Stimulated activated naive CD8-positive, alpha-beta T cell treated with anti-CD3 and anti-CD28 coated beads, Interleukin-15, amount 100 ng/mL, for 72 hours (primary cell): ENCODE measurements around the gene OPA1.

Source experiments
- ATAC-seq: fragments of 150-1000 bp; cut with Tn5 transposase; 2 replicates; pipeline ENCODE4 v1.10.0; 2021; ENCODE audit warnings: mild to moderate bottlenecking, moderate library complexity
- DNase-seq, 2 donors: peaks; one replicate each; pipeline ENCODE4 v3.0.0; 2021 to 2022
- H3K27ac Mint-ChIP-seq, 2 donors: one replicate each; pipeline ENCODE4 v1.8.0; 2022; ENCODE audit warnings: mild to moderate bottlenecking in 2 of 2, mixed read lengths in 2 of 2, moderate library complexity in 2 of 2
- H3K27me3 Mint-ChIP-seq: one replicate; pipeline ENCODE4 v1.8.0; 2022; ENCODE audit warnings: mixed read lengths
- H3K4me1 Mint-ChIP-seq: one replicate; pipeline ENCODE4 v1.8.0; 2022; ENCODE audit warnings: mild to moderate bottlenecking, mixed read lengths
- H3K4me3 Mint-ChIP-seq, 2 donors: one replicate each; pipeline ENCODE4 v1.8.0; 2022; ENCODE audit warnings: mild to moderate bottlenecking in 2 of 2, mixed read lengths in 2 of 2, moderate library complexity in 1 of 2
- H3K9me3 Mint-ChIP-seq, 2 donors: one replicate each; pipeline ENCODE4 v1.8.0; 2022; ENCODE audit warnings: mixed read lengths in 2 of 2

OPA1 gene

GRCh38 chr3:193656445-193656844 lies 63.4 kb downstream of the OPA1 start:
- Mint-ChIP-seq H3K4me3 (no peak overlapping the region), H3K27ac (no peak overlapping the region), H3K9me3 (no peaks in the 10 kb centered on the region), H3K27me3 (no peaks in the 10 kb centered on the region), H3K4me1 (no peaks in the 10 kb centered on the region)
- DNase-seq = no peak
- no peak for ATAC-seq

- ATAC-seq = no peak
- H3K4me1 Mint-ChIP-seq = no peaks in the 10 kb centered on the region
- H3K9me3 Mint-ChIP-seq = no peaks in the 10 kb centered on the region
- H3K27ac Mint-ChIP-seq = no peak overlapping the region
- no peaks in the 10 kb centered on the region for H3K27me3 Mint-ChIP-seq
- no peak for DNase-seq
- H3K4me3 Mint-ChIP-seq = no peak overlapping the region
These were observed 63.9 kb downstream of the OPA1 start for GRCh38 chr3:193656878-193657282.

GRCh38 chr3:193660171-193660570 lies 67.2 kb downstream of the OPA1 start:
- H3K4me3 Mint-ChIP-seq = no peak overlapping the region
- no peak for DNase-seq
- no peak for ATAC-seq
- no peak overlapping the region for H3K27ac Mint-ChIP-seq
- H3K27me3 Mint-ChIP-seq = no peaks in the 10 kb centered on the region
- H3K4me1 Mint-ChIP-seq = no peaks in the 10 kb centered on the region
- no peaks in the 10 kb centered on the region for H3K9me3 Mint-ChIP-seq

GRCh38 chr3:193660698-193661411 lies 67.8 kb downstream of the OPA1 start:
- H3K4me3 Mint-ChIP-seq = no peak overlapping the region
- ATAC-seq (no peak), DNase-seq (no peak)
- no peaks in the 10 kb centered on the region for H3K4me1 Mint-ChIP-seq
- no peaks in the 10 kb centered on the region for H3K27me3 Mint-ChIP-seq
- no peaks in the 10 kb centered on the region for H3K9me3 Mint-ChIP-seq
- H3K27ac Mint-ChIP-seq = peak overlapping the region in 1 of 2 donors; percentile 31

GRCh38 chr3:193662757-193663322 lies 69.8 kb downstream of the OPA1 start:
- Mint-ChIP-seq H3K27ac (no peak overlapping the region), H3K9me3 (no peaks in the 10 kb centered on the region), H3K27me3 (no peaks in the 10 kb centered on the region), H3K4me3 (no peak overlapping the region), H3K4me1 (no peaks in the 10 kb centered on the region)
- no peak for ATAC-seq
- no peak for DNase-seq

- DNase-seq (no peak), ATAC-seq (no peak)
- Mint-ChIP-seq H3K27ac (no peak overlapping the region), H3K9me3 (no peaks in the 10 kb centered on the region), H3K27me3 (no peaks in the 10 kb centered on the region), H3K4me3 (no peak overlapping the region), H3K4me1 (no peaks in the 10 kb centered on the region)
These were observed 72.5 kb downstream of the OPA1 start for GRCh38 chr3:193665370-193665989.

- no peak for ATAC-seq
- Mint-ChIP-seq H3K9me3 (no peaks in the 10 kb centered on the region), H3K27me3 (no peaks in the 10 kb centered on the region), H3K4me3 (no peak overlapping the region), H3K27ac (no peak overlapping the region), H3K4me1 (peaks cover 8% of the 10 kb centered on the region)
- no peak for DNase-seq
These were observed 80.8 kb downstream of the OPA1 start for GRCh38 chr3:193673845-193674244.

- Mint-ChIP-seq H3K9me3 (no peaks in the 10 kb centered on the region), H3K4me3 (no peak overlapping the region), H3K27ac (no peak overlapping the region), H3K27me3 (no peaks in the 10 kb centered on the region), H3K4me1 (peaks cover 8% of the 10 kb centered on the region)
- no peak for ATAC-seq
- no peak for DNase-seq
These were observed 81.7 kb downstream of the OPA1 start for GRCh38 chr3:193674714-193675113.

- H3K4me1 Mint-ChIP-seq = peaks cover 8% of the 10 kb centered on the region
- no peaks in the 10 kb centered on the region for H3K9me3 Mint-ChIP-seq
- peak in 1 of 2 donors; percentile 16 for DNase-seq
- peak overlapping the region in 1 of 2 donors; percentile 80 for H3K27ac Mint-ChIP-seq
- no peak overlapping the region for H3K4me3 Mint-ChIP-seq
- peak; percentile 93 for ATAC-seq
- H3K27me3 Mint-ChIP-seq = no peaks in the 10 kb centered on the region
These were observed 84.7 kb downstream of the OPA1 start for GRCh38 chr3:193677734-193678133.

GRCh38 chr3:193680220-193680619 lies 87.2 kb downstream of the OPA1 start:
- H3K27ac Mint-ChIP-seq = no peak overlapping the region
- no peaks in the 10 kb centered on the region for H3K9me3 Mint-ChIP-seq
- DNase-seq = no peak
- H3K27me3 Mint-ChIP-seq = no peaks in the 10 kb centered on the region
- no peak overlapping the region for H3K4me3 Mint-ChIP-seq
- peaks cover 8% of the 10 kb centered on the region for H3K4me1 Mint-ChIP-seq
- no peak for ATAC-seq

GRCh38 chr3:193681631-193682030 lies 88.6 kb downstream of the OPA1 start:
- H3K4me1 Mint-ChIP-seq = peaks cover 8% of the 10 kb centered on the region
- H3K27ac Mint-ChIP-seq = no peak overlapping the region
- ATAC-seq (no peak), DNase-seq (no peak)
- H3K4me3 Mint-ChIP-seq = no peak overlapping the region
- no peaks in the 10 kb centered on the region for H3K27me3 Mint-ChIP-seq
- H3K9me3 Mint-ChIP-seq = no peaks in the 10 kb centered on the region

- DNase-seq (no peak), ATAC-seq (no peak)
- Mint-ChIP-seq H3K9me3 (no peaks in the 10 kb centered on the region), H3K4me1 (no peaks in the 10 kb centered on the region), H3K4me3 (no peak overlapping the region), H3K27me3 (no peaks in the 10 kb centered on the region), H3K27ac (peak overlapping the region in 1 of 2 donors; percentile 86)
These were observed 93.9 kb downstream of the OPA1 start for GRCh38 chr3:193686665-193687483.

GRCh38 chr3:193688834-193689714 lies 96.1 kb downstream of the OPA1 start:
- H3K27ac Mint-ChIP-seq = peak overlapping the region in 1 of 2 donors; percentile 80
- H3K4me3 Mint-ChIP-seq = no peak overlapping the region
- H3K27me3 Mint-ChIP-seq = no peaks in the 10 kb centered on the region
- H3K9me3 Mint-ChIP-seq = no peaks in the 10 kb centered on the region
- ATAC-seq (no peak), DNase-seq (no peak)
- no peaks in the 10 kb centered on the region for H3K4me1 Mint-ChIP-seq

GRCh38 chr3:193693774-193694173 lies 100.8 kb downstream of the OPA1 start:
- Mint-ChIP-seq H3K4me1 (no peaks in the 10 kb centered on the region), H3K27ac (peak overlapping the region in 1 of 2 donors; percentile 70), H3K4me3 (no peak overlapping the region), H3K27me3 (no peaks in the 10 kb centered on the region), H3K9me3 (no peaks in the 10 kb centered on the region)
- DNase-seq (no peak), ATAC-seq (no peak)
